ENCODE data around the gene RCSD1.

- TF ChIP-seq GATA3 (IDR thresholded peaks at IDR 0.05; ENCODE audit: low read depth, low read length) (no peak), GATA2 (IDR thresholded peaks at IDR 0.05; ENCODE audit: low read depth, low read length) (no peak)
Observed at GRCh38 chr1:167755654-167756053, 125.6 kb downstream of the RCSD1 start.
